HG03565 (cell line): ENCODE results near the gene TECPR2.

Source experiments
- ATAC-seq: cut with Tn5 transposase; IDR thresholded peaks from one replicate; pipeline ENCODE4 v1.9.1; 2021; ENCODE audit warnings: mild to moderate bottlenecking, moderate library complexity; ENCODE audit not compliant: unreplicated experiment

Gene TECPR2

GRCh38 chr14:102424923-102425322 is 62.2 kb downstream of the TECPR2 start:
- ATAC-seq, result no peak

DNA sequence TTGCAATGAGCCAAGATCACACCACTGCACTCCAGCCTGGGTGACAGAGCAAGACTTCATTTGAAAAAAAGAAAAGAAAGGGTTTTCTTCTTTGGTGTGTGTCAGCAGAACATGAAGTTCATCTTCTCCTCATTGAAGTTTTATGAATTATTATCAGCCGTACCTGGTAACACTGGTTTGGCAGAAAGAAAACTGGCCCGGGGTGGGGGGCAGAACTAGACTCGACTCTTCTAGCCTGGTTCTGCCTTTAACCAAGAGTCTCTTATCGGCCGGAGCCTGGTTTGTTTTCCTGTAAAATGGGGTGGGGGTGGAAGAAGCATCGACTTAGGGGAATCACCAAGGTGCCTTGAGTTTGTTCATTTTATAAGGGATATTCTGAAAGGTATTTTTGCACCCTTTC is 64.1 kb downstream of the TECPR2 start:
- no peak for ATAC-seq

- ATAC-seq, result no peak
Measured at GRCh38 chr14:102427642-102428041, 64.9 kb downstream of the TECPR2 start.

DNA sequence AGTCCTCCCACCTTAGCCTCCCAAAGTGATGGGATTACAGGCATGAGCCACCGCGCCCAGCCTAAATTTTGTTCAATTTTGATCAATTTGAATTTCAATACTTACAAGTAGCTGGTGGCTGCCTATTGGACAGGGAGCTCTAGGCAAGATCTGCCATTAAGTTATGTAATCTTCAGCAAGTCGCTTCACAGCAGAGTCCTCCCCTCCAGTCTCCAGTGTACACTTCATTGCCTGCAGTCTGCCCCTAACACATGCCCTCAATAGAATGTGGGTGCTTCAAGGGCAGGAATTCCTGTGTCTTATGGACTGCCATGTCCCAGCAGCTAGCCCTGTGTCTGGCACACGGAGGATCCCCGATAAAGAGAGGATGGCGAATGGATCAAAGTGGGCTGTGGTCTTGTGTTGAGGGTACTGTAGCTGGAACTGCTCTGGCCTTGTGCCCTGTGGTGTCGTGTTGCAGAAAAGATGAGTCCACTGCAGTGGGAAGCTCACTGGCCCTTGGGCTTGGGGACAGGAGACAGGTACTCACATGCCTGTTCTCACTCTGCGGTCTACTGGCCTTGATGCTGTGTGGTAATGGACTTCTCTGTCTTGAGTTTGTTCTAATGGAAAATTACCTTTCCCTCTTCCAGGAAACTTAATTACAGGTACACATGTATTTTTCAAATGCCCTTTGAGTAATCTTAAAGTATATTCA is 67.6 kb downstream of the TECPR2 start:
- no peak for ATAC-seq

DNA sequence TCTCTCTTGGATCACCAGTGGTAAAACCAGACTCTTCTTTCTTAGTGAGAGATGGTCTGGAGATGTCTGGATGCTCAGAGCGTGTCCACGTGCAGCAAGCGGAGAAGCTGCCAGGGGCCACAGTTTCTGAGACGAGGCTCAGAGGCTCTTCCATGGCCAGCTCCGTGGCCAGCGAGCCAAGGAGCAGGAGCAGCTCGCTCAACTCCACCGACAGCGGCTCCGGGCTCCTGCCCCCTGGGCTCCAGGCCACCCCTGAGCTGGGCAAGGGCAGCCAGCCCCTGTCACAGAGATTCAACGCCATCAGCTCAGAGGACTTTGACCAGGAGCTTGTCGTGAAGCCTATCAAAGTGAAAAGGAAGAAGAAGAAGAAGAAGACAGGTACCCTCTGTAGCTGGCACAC is 69.0 kb downstream of the TECPR2 start:
- ATAC-seq, result no peak

DNA sequence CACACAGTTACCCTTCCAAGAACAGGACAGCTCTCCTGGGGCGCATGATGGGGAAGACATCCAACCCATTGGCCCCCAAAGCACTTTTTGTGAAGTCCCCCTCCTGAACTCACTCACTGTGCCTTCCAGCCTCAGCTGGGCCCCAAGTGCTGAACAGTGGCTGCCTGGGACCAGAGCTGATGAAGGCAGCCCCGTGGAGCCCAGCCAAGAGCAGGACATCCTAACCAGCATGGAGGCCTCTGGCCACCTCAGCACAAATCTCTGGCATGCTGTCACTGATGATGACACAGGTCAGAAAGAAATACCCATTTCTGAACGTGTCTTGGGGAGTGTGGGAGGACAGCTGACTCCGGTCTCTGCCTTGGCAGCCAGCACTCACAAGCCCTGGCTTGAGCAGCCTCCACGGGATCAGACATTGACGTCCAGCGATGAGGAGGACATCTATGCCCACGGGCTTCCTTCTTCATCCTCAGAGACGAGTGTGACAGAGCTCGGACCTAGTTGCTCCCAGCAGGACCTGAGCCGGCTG is 72.0 kb downstream of the TECPR2 start:
- no peak for ATAC-seq

GRCh38 chr14:102437997-102438915 is 75.5 kb downstream of the TECPR2 start:
- ATAC-seq, result no peak

GRCh38 chr14:102439556-102439955 is 76.8 kb downstream of the TECPR2 start:
- ATAC-seq, result no peak

GRCh38 chr14:102440392-102440791 is 77.7 kb downstream of the TECPR2 start:
- no peak for ATAC-seq

DNA sequence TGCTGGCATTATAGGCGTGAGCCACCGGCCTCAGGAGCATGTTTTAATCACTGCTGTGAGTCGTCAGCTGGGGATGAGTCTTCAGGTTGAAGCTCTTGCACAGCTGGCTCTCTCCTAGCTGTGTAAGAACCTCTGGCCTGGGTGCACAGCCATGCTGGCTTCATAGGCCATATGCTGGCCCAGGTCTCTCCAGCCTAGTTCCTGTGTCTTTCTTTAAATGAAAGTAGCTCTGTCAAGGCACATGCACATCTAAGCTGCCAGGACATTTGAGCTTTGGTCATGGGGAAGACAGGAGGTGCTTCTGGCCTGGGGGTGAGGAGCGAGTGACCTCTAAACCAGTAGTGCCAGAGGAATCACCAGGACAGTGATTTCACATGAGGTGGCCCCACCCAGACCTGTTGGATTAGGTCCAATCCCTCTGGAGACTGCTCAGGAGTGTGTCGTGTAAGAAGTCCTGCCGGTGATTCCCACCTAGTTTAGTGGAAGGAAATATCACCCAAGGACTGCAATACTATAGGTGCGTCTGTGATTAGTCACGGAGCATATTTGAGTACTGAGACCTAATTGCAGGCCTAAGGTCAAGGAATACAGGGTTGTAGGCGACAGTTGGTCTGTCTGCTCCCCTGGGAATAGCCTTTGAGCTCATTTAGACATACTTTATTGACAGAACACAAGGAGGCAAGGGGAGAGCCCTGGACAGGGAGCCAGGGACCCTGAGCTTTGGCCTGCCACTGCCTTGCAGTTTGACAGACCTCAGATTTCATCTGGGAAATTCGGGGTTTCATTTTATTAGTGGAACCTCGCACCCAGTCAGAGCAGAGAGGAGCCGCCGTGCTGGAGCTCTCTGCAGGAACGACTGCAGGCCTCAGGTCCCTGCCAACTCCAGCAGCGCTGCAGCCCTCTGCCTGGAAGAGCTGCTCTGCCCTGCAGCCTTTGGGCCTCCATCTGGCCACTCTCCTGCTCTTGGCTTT is 79.8 kb downstream of the TECPR2 start:
- no peak for ATAC-seq

- no peak for ATAC-seq
Measured at GRCh38 chr14:102445066-102445465, 82.3 kb downstream of the TECPR2 start.

DNA sequence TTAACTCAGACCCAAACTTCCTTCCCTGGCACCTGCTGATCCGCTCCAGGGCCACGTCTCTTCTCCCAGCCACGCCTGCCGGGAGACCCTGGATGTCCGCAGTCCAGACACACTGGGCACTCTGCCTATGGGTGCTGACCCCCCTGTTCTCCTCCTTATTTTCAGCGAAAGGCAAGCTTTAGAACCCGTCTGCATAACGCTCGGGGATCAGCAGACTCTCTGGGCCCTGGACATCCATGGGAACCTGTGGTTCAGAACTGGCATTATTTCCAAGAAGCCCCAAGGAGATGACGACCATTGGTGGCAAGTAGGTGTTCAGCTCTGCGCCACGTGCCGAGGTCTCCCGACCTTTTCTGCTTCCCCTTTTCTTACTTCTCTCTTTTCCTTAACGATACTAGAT is 82.9 kb downstream of the TECPR2 start:
- no peak for ATAC-seq

DNA sequence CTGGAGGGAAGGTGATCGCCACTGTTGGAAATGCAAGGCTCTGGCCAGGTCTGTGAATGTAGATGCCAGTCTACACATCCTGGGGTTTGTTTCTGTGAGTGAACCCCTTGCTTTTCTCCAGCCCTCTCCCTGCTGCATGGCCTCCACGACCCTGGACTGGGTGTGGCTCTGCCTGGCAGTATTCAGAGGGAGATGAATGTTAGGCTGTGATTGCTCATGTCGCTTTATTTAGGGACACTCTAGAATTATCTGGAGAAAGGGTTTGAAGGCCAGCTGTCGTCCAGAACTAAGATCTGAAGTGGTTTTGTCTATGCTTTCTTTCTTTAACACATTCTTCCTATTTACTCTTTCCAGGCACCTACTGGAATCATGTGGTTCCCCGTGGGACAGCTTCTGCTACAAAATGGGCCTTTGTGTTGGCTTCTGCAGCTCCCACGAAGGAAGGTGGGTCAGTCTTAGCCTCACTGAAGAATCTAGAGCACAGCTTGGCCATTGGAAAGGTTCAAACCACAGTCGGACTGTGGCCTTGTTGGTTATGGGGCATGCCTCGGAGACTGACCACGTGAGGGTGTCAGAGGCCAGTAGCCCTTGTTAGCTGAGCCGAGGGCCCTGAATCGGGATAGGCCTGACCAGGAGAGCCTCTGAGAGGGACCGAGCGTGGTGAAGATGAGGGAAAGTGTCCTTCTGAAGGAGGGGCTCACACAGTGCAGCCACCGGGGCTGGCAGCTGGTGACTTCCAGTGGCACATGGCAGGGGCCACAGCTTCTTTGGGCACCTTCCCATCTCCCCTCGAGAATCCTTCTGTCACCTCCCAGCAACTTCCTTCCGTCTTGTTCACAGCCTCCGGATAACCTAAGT is 87.7 kb downstream of the TECPR2 start:
- no peak for ATAC-seq

DNA sequence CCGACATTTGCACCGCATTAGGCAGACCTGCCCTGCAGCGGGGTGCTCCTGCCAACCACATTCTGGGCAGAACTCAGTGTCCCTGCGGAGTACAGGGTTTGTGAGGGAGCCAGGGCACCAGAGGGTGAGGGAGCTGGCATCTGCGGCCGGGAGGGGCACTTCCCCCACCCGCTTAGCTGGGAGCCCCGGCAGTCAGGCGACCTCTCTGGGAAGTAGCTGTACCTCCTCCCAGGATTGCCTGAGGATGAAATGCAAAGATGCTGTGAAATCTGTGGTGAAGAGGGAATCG is 88.3 kb downstream of the TECPR2 start:
- ATAC-seq, result no peak

DNA sequence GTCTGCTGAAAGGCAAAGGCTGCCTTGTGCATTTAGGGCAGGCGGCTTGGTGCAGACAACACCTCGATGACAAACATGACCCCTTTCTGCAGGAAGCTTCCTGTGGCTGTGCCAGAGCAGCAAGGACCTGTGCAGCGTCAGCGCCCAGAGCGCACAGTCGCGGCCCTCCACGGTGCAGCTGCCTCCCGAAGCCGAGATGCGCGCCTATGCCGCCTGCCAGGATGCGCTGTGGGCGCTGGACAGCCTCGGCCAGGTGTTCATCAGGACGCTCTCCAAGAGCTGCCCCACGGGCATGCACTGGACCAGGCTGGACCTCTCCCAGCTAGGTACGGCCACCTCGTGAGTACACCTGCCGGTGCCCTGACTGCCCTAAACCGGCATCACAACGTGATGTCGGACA is 89.6 kb downstream of the TECPR2 start:
- no peak for ATAC-seq

DNA sequence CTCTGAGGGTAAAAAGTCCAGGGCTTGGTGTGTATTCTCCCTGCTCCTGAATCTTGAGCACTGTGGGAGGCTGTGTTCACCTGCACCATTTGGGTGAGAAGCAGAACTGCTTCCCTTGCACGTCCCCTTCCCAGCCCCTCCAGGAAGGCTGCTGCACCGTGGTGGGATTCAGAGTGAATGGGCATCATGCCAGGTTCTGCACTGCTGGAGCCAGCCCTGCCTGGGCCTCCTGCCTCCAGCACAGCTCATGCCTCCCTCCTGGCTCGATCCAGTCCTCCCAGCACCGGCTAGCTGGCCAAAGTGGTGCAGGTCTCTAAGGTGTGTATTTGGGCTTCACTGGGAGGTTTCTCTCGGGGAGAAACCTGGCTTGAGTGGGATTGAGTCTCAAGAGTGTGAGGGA is 92.0 kb downstream of the TECPR2 start:
- ATAC-seq, result no peak

DNA sequence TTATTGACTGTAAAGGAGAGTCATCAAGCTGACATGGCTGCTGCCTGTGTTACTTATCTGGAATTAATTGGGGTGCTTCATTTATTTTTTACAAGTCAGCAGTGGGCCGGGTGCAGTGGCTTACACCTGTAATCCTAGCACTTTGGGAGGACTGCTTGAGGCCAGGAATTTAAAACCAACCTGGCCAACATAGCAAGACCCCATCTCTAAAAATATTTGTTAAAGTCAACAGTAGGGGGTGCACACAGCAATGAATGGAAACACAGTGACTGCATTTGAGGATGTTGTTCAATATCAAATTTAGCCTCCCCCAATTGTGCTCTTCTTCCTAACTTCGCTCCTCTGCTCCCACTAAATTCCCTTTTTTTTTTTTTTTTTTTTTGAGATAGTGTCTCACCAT is 94.8 kb downstream of the TECPR2 start:
- ATAC-seq, result no peak

GRCh38 chr14:102461490-102462338 is 99.0 kb downstream of the TECPR2 start:
- ATAC-seq, result no peak

- no peak for ATAC-seq
Measured at GRCh38 chr14:102462391-102462790, 99.7 kb downstream of the TECPR2 start.
